ENCODE data around the gene FBXL17. TPM values are rescaled to one million over a fixed set of nuclear protein-coding genes. Genes with fewer than 3 reads are reported as not detected.

Gene FBXL17
- total and polyA plus RNA-seq, 3 experiments from 2014 or later: 6.4 to 8.2 (median 6.9) TPM

- no peaks in the 10 kb centered on the region for H3K9me3 Mint-ChIP-seq
- POLR2A ChIA-PET: no interaction called here
- no peak for DNase-seq
Observed at GRCh38 chr5:108024986-108025385, 356.9 kb downstream of the FBXL17 start.

GRCh38 chr5:108016101-108016500 lies 365.8 kb downstream of the FBXL17 start:
- ChIA-PET POLR2A (no interaction called here), CTCF (no interaction called here)
- H3K9me3 Mint-ChIP-seq: no peaks in the 10 kb centered on the region
- Histone ChIP-seq H3K27ac (ENCODE audit: low read depth, low read length) (no peak overlapping the region), H3K36me3 (ENCODE audit: insufficient read depth, low read length) (no peaks in the 10 kb centered on the region), H3K9me3 (ENCODE audit: low read length) (no peaks in the 10 kb centered on the region), H3K27me3 (ENCODE audit: insufficient read depth, low read length, poor library complexity, severe bottlenecking) (no peaks in the 10 kb centered on the region), H3K4me1 (ENCODE audit: insufficient read depth, low read length) (no peaks in the 10 kb centered on the region), H3K4me3 (ENCODE audit: low read length) (no peak overlapping the region)
- DNase-seq: no peak
- H3K27me3 Mint-ChIP-seq: no peaks in the 10 kb centered on the region
- no peaks in the 10 kb centered on the region for H3K4me1 Mint-ChIP-seq
- peaks cover 13 to 25% (median 17%) of the 10 kb centered on the region in 3 donors for H3K36me3 Mint-ChIP-seq
- H3K4me3 Mint-ChIP-seq: no peak overlapping the region
- H3K27ac Mint-ChIP-seq: no peak overlapping the region

More at GRCh38 chr5:108024986-108025385, 356.9 kb downstream of the FBXL17 start:
- Mint-ChIP-seq H3K4me1 (no peaks in the 10 kb centered on the region), H3K4me3 (no peak overlapping the region), H3K27ac (no peak overlapping the region), H3K27me3 (no peaks in the 10 kb centered on the region), H3K36me3 (peaks cover 0 to under 1% (median 0%) of the 10 kb centered on the region in 3 donors)
- no peaks in the 10 kb centered on the region for H3K27me3 ChIP-seq (ENCODE audit: insufficient read depth, low read length, poor library complexity, severe bottlenecking)
- H3K4me1 ChIP-seq (ENCODE audit: insufficient read depth, low read length): no peaks in the 10 kb centered on the region
- H3K27ac ChIP-seq (ENCODE audit: low read depth, low read length): no peak overlapping the region
- CTCF ChIA-PET: no interaction called here
- no peak overlapping the region for H3K4me3 ChIP-seq (ENCODE audit: low read length)
- H3K9me3 ChIP-seq (ENCODE audit: low read length): no peaks in the 10 kb centered on the region
- no peaks in the 10 kb centered on the region for H3K36me3 ChIP-seq (ENCODE audit: insufficient read depth, low read length)

GRCh38 chr5:108006791-108007190 lies 375.1 kb downstream of the FBXL17 start:
- Histone ChIP-seq H3K9me3 (ENCODE audit: low read length) (no peaks in the 10 kb centered on the region), H3K4me1 (ENCODE audit: insufficient read depth, low read length) (peaks cover 5% of the 10 kb centered on the region), H3K27me3 (ENCODE audit: insufficient read depth, low read length, poor library complexity, severe bottlenecking) (no peaks in the 10 kb centered on the region), H3K27ac (ENCODE audit: low read depth, low read length) (no peak overlapping the region), H3K4me3 (ENCODE audit: low read length) (no peak overlapping the region), H3K36me3 (ENCODE audit: insufficient read depth, low read length) (no peaks in the 10 kb centered on the region)
- CTCF ChIA-PET: no interaction called here
- Mint-ChIP-seq H3K27ac (no peak overlapping the region), H3K4me1 (peaks cover 11 to 17% (median 16%) of the 10 kb centered on the region in 3 donors), H3K36me3 (peaks cover 0 to 5% (median 0%) of the 10 kb centered on the region in 3 donors), H3K4me3 (no peak overlapping the region), H3K27me3 (no peaks in the 10 kb centered on the region), H3K9me3 (no peaks in the 10 kb centered on the region)
- no peak for DNase-seq
- POLR2A ChIA-PET: no interaction called here

DNA sequence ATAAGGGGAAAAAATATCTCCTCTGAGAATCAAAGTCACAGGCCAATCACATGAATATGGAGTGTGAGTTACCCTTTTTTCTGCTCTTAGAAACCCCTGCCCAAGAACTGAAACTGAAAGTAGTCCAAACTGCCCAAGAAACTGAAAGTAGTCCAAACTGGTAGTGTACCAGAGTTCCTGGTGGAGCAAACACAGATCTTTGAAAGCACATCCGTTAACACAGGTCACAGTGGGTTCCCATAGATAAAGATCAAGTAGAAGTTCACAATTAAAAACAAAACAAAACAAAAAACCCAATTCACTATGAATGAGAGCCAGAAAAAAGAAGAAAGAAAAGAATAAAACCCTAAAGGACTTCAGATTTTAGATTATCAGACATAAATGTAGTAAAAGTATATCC lies 378.7 kb downstream of the FBXL17 start:
- H3K4me3 Mint-ChIP-seq: peak overlapping the region; percentile 21 to 84 (median 60)
- Histone ChIP-seq H3K4me1 (ENCODE audit: insufficient read depth, low read length) (peaks cover 5% of the 10 kb centered on the region), H3K36me3 (ENCODE audit: insufficient read depth, low read length) (no peaks in the 10 kb centered on the region), H3K9me3 (ENCODE audit: low read length) (no peaks in the 10 kb centered on the region), H3K4me3 (ENCODE audit: low read length) (no peak overlapping the region), H3K27ac (ENCODE audit: low read depth, low read length) (no peak overlapping the region), H3K27me3 (ENCODE audit: insufficient read depth, low read length, poor library complexity, severe bottlenecking) (no peaks in the 10 kb centered on the region)
- peaks cover 0 to 4% (median 0%) of the 10 kb centered on the region in 3 donors for H3K36me3 Mint-ChIP-seq
- peak in 2 of 5 donors; percentile 0 to 19 for DNase-seq
- H3K27me3 Mint-ChIP-seq: peaks cover 0 to 1% of the 10 kb centered on the region in 2 donors
- ChIA-PET POLR2A (no interaction called here), CTCF (no interaction called here)
- H3K27ac Mint-ChIP-seq: peak overlapping the region; percentile 3 to 91 (median 76)
- H3K4me1 Mint-ChIP-seq: peaks cover 11 to 17% (median 16%) of the 10 kb centered on the region in 3 donors
- H3K9me3 Mint-ChIP-seq: no peaks in the 10 kb centered on the region

DNA sequence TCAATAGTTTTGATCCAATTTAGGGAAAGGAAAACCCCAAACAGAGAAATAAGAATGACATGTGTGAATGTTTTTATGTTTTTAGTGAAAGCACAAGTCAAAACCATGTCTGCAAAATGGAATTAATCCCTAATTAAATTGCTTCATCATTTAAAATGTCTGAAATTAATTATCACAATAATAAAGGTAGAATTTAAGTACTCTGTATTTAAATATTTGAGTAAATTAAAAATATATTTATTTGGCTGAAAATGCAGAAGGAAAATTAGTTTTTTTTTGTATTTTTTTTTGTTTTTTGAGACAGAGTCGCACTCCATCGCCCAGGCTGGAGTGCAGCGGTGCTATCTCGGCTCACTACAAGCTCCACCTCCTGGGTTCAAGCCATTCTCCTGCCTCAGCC lies 380.7 kb downstream of the FBXL17 start:
- Histone ChIP-seq H3K36me3 (ENCODE audit: insufficient read depth, low read length) (no peaks in the 10 kb centered on the region), H3K4me3 (ENCODE audit: low read length) (no peak overlapping the region), H3K9me3 (ENCODE audit: low read length) (no peaks in the 10 kb centered on the region), H3K27ac (ENCODE audit: low read depth, low read length) (no peak overlapping the region), H3K4me1 (ENCODE audit: insufficient read depth, low read length) (peaks cover 5% of the 10 kb centered on the region), H3K27me3 (ENCODE audit: insufficient read depth, low read length, poor library complexity, severe bottlenecking) (no peaks in the 10 kb centered on the region)
- H3K27ac Mint-ChIP-seq: no peak overlapping the region
- H3K4me1 Mint-ChIP-seq: peaks cover 11 to 17% (median 16%) of the 10 kb centered on the region in 3 donors
- ChIA-PET CTCF (no interaction called here), POLR2A (no interaction called here)
- H3K9me3 Mint-ChIP-seq: no peaks in the 10 kb centered on the region
- no peak for DNase-seq
- no peak overlapping the region for H3K4me3 Mint-ChIP-seq
- H3K36me3 Mint-ChIP-seq: peaks cover 4 to 9% (median 5%) of the 10 kb centered on the region in 3 donors
- H3K27me3 Mint-ChIP-seq: peaks cover 0 to 1% of the 10 kb centered on the region in 2 donors

DNA sequence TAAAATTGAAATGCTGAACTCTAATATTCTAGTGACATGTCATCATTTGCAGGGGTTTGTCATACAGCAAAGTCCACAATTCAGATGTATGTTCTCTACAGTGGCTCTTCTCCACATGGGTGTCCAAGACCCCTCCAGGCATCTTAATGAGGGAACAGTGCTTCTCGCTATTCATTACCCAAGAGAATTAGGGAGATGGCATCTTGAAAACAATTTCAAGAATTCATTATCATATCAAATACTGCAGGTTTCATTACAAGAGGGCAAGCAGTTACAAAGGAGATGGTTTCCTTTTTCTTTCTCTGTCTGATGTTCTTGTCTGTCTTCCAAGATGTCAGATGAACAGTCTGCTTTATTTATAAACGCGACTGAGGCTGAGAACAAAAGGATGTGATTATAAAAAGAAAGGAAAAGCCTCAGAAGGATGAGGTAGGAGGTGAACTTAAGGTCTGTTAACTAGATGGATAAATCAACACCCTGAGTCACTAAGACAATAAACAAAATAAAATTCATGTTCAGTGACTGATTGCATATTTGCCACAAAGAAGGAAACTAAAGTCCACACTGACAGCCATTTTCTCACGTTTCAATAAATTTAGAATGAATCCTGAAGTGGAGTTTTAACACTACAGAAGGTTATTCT lies 384.4 kb downstream of the FBXL17 start:
- ChIA-PET POLR2A (no interaction called here), CTCF (no interaction called here)
- no peaks in the 10 kb centered on the region for H3K36me3 ChIP-seq (ENCODE audit: insufficient read depth, low read length)
- H3K4me3 ChIP-seq (ENCODE audit: low read length): no peak overlapping the region
- Mint-ChIP-seq H3K27ac (no peak overlapping the region), H3K4me1 (peaks cover 2 to 5% (median 3%) of the 10 kb centered on the region in 3 donors), H3K4me3 (no peak overlapping the region), H3K27me3 (peaks cover 0 to 1% of the 10 kb centered on the region in 2 donors), H3K36me3 (peaks cover 4 to 9% (median 5%) of the 10 kb centered on the region in 3 donors), H3K9me3 (no peaks in the 10 kb centered on the region)
- no peak overlapping the region for H3K27ac ChIP-seq (ENCODE audit: low read depth, low read length)
- no peaks in the 10 kb centered on the region for H3K4me1 ChIP-seq (ENCODE audit: insufficient read depth, low read length)
- no peaks in the 10 kb centered on the region for H3K27me3 ChIP-seq (ENCODE audit: insufficient read depth, low read length, poor library complexity, severe bottlenecking)
- no peaks in the 10 kb centered on the region for H3K9me3 ChIP-seq (ENCODE audit: low read length)
- DNase-seq: no peak

GRCh38 chr5:107993341-107993740 lies 388.6 kb downstream of the FBXL17 start:
- Mint-ChIP-seq H3K36me3 (peaks cover 4 to 5% (median 5%) of the 10 kb centered on the region in 3 donors), H3K27me3 (no peaks in the 10 kb centered on the region), H3K9me3 (no peaks in the 10 kb centered on the region), H3K4me3 (no peak overlapping the region), H3K27ac (no peak overlapping the region), H3K4me1 (peaks cover 23 to 30% (median 24%) of the 10 kb centered on the region in 3 donors)
- Histone ChIP-seq H3K36me3 (ENCODE audit: insufficient read depth, low read length) (no peaks in the 10 kb centered on the region), H3K27me3 (ENCODE audit: insufficient read depth, low read length, poor library complexity, severe bottlenecking) (no peaks in the 10 kb centered on the region), H3K4me3 (ENCODE audit: low read length) (no peak overlapping the region), H3K4me1 (ENCODE audit: insufficient read depth, low read length) (no peaks in the 10 kb centered on the region), H3K27ac (ENCODE audit: low read depth, low read length) (no peak overlapping the region), H3K9me3 (ENCODE audit: low read length) (no peaks in the 10 kb centered on the region)
- no peak for DNase-seq
- POLR2A ChIA-PET: no interaction called here
- CTCF ChIA-PET: no interaction called here

DNA sequence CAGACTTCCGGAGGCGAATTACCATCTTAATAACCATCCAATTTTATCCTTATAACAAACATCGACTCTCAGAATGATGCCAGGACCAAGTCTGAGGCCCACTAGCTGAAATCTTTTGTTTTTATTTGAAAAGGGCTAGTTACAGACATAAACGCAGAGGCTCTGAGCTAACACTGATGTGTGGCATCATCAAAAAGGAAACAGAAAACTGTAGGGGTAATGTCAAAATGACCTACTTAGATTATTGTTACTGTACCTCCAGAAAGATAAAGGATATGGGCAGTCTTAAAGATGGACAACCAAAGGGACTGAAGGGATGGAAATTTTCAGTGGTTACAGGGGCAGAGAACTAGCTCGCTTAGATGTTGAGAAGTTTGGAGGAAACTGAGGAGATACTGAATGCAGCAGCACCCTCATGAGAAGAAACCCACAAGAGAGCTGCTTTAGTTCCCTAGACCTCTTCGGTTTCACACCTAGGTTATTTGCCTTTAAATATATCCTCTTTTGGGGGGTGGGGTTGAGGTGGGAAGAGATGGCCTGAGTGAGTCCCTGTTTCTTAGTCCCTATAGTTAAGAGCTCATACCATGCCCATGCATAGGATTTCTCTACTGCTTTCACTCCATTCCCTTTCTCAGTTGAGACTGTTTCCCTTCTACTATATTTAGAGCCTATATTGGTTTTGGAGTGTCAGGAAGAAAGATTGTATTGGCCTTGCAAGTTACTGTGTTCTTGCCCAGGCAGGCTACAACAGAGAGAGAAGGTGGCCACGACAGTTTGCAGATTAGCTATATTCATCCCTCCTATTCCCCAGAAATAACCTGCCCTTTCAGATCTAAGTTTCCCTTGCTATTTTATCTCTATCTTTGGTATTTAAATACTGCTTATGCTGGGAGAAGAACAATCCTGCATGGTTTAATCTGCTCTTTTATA lies 390.8 kb downstream of the FBXL17 start:
- Histone ChIP-seq H3K36me3 (ENCODE audit: insufficient read depth, low read length) (no peaks in the 10 kb centered on the region), H3K4me3 (ENCODE audit: low read length) (no peak overlapping the region), H3K4me1 (ENCODE audit: insufficient read depth, low read length) (no peaks in the 10 kb centered on the region), H3K9me3 (ENCODE audit: low read length) (no peaks in the 10 kb centered on the region), H3K27ac (ENCODE audit: low read depth, low read length) (no peak overlapping the region), H3K27me3 (ENCODE audit: insufficient read depth, low read length, poor library complexity, severe bottlenecking) (no peaks in the 10 kb centered on the region)
- CTCF ChIA-PET: no interaction called here
- H3K36me3 Mint-ChIP-seq: peaks cover 0 to 2% (median 0%) of the 10 kb centered on the region in 3 donors
- H3K27ac Mint-ChIP-seq: peak overlapping the region; percentile 12 to 90 (median 74)
- peak overlapping the region in 5 of 7 donors; percentile 13 to 66 (median 49) for H3K4me3 Mint-ChIP-seq
- H3K27me3 Mint-ChIP-seq: no peaks in the 10 kb centered on the region
- peaks cover 23 to 30% (median 24%) of the 10 kb centered on the region in 3 donors for H3K4me1 Mint-ChIP-seq
- H3K9me3 Mint-ChIP-seq: no peaks in the 10 kb centered on the region
- POLR2A ChIA-PET: interaction anchor here (0.7 kb wide), 1 partner anchor 18 kb away, joined by 4 read pairs; no protein-coding TSS in a partner anchor
- peak in 1 of 5 donors; percentile 1 for DNase-seq
